Endothelial cell of umbilical vein (primary cell): ENCODE results near the gene GALNT3. TPM values are rescaled to one million over a fixed set of nuclear protein-coding genes. Genes with fewer than 3 reads are reported as not detected.

Source experiments
- BruUV-seq: library from RNA; stranded (reverse); fragments of 400-500 nt; replicated peaks from 2 replicates; lab custom pipeline; 2021; lab: Mats Ljungman, UMichigan
- CTCF ChIA-PET: fragments of 300-600, 350-600 bp; sonication (Branson Sonifier 250); formaldehyde crosslinking; loops from one replicate; lab custom pipeline; 2021; ENCODE audit warnings: antibody characterized with exemption, inconsistent platforms; lab: Charles Lee
- POLR2A ChIA-PET: fragments of 300-600, 350-600 bp; sonication (Branson Sonifier 250); formaldehyde crosslinking; loops from one replicate; lab custom pipeline; 2021; ENCODE audit warnings: antibody characterized with exemption, inconsistent platforms; lab: Charles Lee
- DNase-seq: peaks from one replicate; pipeline ENCODE4 v3.0.0-alpha.2; 2011; ENCODE audit warnings: low read depth, low spot score
- FAIRE-seq: peaks from 2 replicates; lab custom pipeline; 2011; peaks lifted over from hg19 to GRCh38; lab: Jason Lieb, UNC
- H2AFZ ChIP-seq: 2 replicates; pipeline ENCODE4 v1.6.0; 2012; ENCODE audit warnings: low read depth, low read length, control low read depth, inconsistent platforms
- H3K27ac ChIP-seq: 2 replicates; pipeline ENCODE4 v1.5.1; 2011; ENCODE audit warnings: low read depth, mild to moderate bottlenecking, control low read depth, low read length, moderate library complexity; ENCODE audit not compliant: insufficient read depth
- H3K27me3 ChIP-seq, 2 experiments: 2 replicates each; pipeline versions ENCODE4 v1.6.0 to v1.6.1; 2011; ENCODE audit warnings: low read length in 2 of 2, mixed read lengths in 1 of 2; ENCODE audit not compliant: control insufficient read depth in 2 of 2, insufficient read depth in 2 of 2
- H3K36me3 ChIP-seq, 2 experiments: 2 replicates in 1 of 2; 3 replicates in 1 of 2; pipeline ENCODE4 v1.5.1; 2011; ENCODE audit warnings: low read length in 2 of 2, mild to moderate bottlenecking in 1 of 2, moderate library complexity in 1 of 2; ENCODE audit not compliant: control insufficient read depth in 2 of 2, insufficient read depth in 2 of 2; ENCODE audit errors: extremely low read depth in 1 of 2
- H3K4me1 ChIP-seq: 3 replicates; pipeline ENCODE4 v1.5.1; 2011; ENCODE audit warnings: mild to moderate bottlenecking, low read length; ENCODE audit not compliant: control insufficient read depth, insufficient read depth; ENCODE audit errors: extremely low read depth
- H3K4me2 ChIP-seq: 2 replicates; pipeline ENCODE4 v1.6.1; 2011; ENCODE audit warnings: low read length, control low read depth, mixed read lengths; ENCODE audit not compliant: insufficient read depth
- H3K4me3 ChIP-seq, 3 experiments: fragments of 200-600 bp in 1 of 3; sonication (generic), shearing (Covaris generic) in 1 of 3; replicated peaks in 1 of 3; 2 replicates each; pipeline ENCODE4 v1.5.1; 2011 to 2016; ENCODE audit warnings: control low read depth in 3 of 3, low read length in 3 of 3, mild to moderate bottlenecking in 2 of 3, inconsistent platforms in 1 of 3, low read depth in 1 of 3, moderate library complexity in 1 of 3; ENCODE audit not compliant: insufficient read depth in 1 of 3
- H3K79me2 ChIP-seq: 2 replicates; pipeline ENCODE4 v1.6.0; 2012; ENCODE audit warnings: low read length, inconsistent platforms; ENCODE audit not compliant: control insufficient read depth, insufficient read depth
- H3K9ac ChIP-seq: replicated peaks from 2 replicates; pipeline ENCODE3; 2011; ENCODE audit warnings: low read length, control low read depth; ENCODE audit not compliant: insufficient read depth; ENCODE audit errors: extremely low read depth
- H3K9me1 ChIP-seq: replicated peaks from 3 replicates; pipeline ENCODE4 v1.6.0; 2011; ENCODE audit warnings: mild to moderate bottlenecking, low read length; ENCODE audit not compliant: control insufficient read depth, insufficient read depth; ENCODE audit errors: extremely low read depth
- H3K9me3 ChIP-seq: replicated peaks from 2 replicates; pipeline ENCODE4 v1.5.1; 2012; ENCODE audit warnings: low read length, inconsistent platforms; ENCODE audit not compliant: control insufficient read depth, insufficient read depth
- H4K20me1 ChIP-seq: replicated peaks from 2 replicates; pipeline ENCODE3; 2011; ENCODE audit warnings: mild to moderate bottlenecking, low read length; ENCODE audit not compliant: control insufficient read depth, insufficient read depth; ENCODE audit errors: extremely low read depth
- EZH2 ChIP-seq: IDR thresholded peaks from 2 replicates; pipeline ENCODE4 v1.6.1; 2012; ENCODE audit warnings: borderline replicate concordance, low read depth, mild to moderate bottlenecking, moderate library complexity, low read length, inconsistent platforms; ENCODE audit not compliant: severe bottlenecking
- FOS ChIP-seq: IDR thresholded peaks from 2 replicates; pipeline ENCODE4 v1.6.1; 2011; ENCODE audit warnings: mild to moderate bottlenecking, low read length, moderate library complexity, borderline replicate concordance; ENCODE audit not compliant: insufficient read depth
- GATA2 ChIP-seq: IDR thresholded peaks from 2 replicates; pipeline ENCODE4 v1.7.0; 2011; ENCODE audit warnings: low read depth, mild to moderate bottlenecking, moderate library complexity, mixed read lengths, low read length; ENCODE audit not compliant: insufficient read length, insufficient read depth
- JUN ChIP-seq: IDR thresholded peaks from 2 replicates; pipeline ENCODE4 v1.6.1; 2011; ENCODE audit warnings: borderline replicate concordance, low read depth; ENCODE audit not compliant: insufficient read length, insufficient read depth
- MYC ChIP-seq: IDR thresholded peaks from one replicate; pipeline ENCODE4 v1.6.1; 2011; ENCODE audit warnings: mild to moderate bottlenecking, low read depth, low read length
- POLR2A ChIP-seq: IDR thresholded peaks from 2 replicates; pipeline ENCODE4 v1.6.1; 2012; ENCODE audit warnings: low read depth, mild to moderate bottlenecking, control low read depth, low read length
- POLR2AphosphoS5 ChIP-seq: IDR thresholded peaks from 2 replicates; pipeline ENCODE4 v1.6.1; 2012; ENCODE audit warnings: low read depth, mild to moderate bottlenecking, control low read depth, low read length, moderate library complexity; ENCODE audit not compliant: insufficient read depth
- dilution Hi-C: fragments of 300-500 bp; cut with MboI; formaldehyde crosslinking; loops from one replicate; pipeline ENCODE4 v1.15.0; 2019; ENCODE audit warnings: low sequenced_read_pairs; ENCODE audit not compliant: extremely low pct_ligation_motif_present
- intact Hi-C: fragments of 100-400 bp; cut with micrococcal nuclease; formaldehyde crosslinking; loops from one replicate; pipeline ENCODE4 v1.10.0; 2022
- polyA plus RNA-seq, 4 experiments: library from polyadenylated mRNA; depleted of rRNA in 3 of 4; stranded (reverse) in 3 of 4; unstranded in 1 of 4; fragments of >200 nt; gene quantifications; 2 replicates each; pipeline versions ENCODE4 v1.2.1 to v1.2.3, GENCODE V29; 2011 to 2012; ENCODE audit warnings: missing spikeins in 1 of 4
- total RNA-seq: library from RNA; stranded (reverse); gene quantifications from 2 replicates; pipeline ENCODE4 v1.2.3, GENCODE V29; 2021
- TF ChIP-seq, protein P1 (sequence below): IDR thresholded peaks from 2 replicates; pipeline ENCODE4 v1.6.1; 2011; ENCODE audit not compliant: insufficient read depth, insufficient read length
- TF ChIP-seq, protein P2 (sequence below), 2 donors: IDR thresholded peaks; 1 replicate in 1 of 2; 2 replicates in 1 of 2; pipeline ENCODE4 v1.5.1; 2011; ENCODE audit warnings: low read length in 2 of 2, mild to moderate bottlenecking in 2 of 2, moderate library complexity in 2 of 2, control low read depth in 1 of 2, inconsistent platforms in 1 of 2, low read depth in 1 of 2; ENCODE audit not compliant: insufficient read depth in 1 of 2; ENCODE audit errors: extremely low read depth in 1 of 2

GALNT3 gene
- total and polyA plus RNA-seq, 2 donors (not counting 3 experiments of a cell fraction or from before 2014, with no cell fraction given), result 0.07 to 0.82 TPM

DNA sequence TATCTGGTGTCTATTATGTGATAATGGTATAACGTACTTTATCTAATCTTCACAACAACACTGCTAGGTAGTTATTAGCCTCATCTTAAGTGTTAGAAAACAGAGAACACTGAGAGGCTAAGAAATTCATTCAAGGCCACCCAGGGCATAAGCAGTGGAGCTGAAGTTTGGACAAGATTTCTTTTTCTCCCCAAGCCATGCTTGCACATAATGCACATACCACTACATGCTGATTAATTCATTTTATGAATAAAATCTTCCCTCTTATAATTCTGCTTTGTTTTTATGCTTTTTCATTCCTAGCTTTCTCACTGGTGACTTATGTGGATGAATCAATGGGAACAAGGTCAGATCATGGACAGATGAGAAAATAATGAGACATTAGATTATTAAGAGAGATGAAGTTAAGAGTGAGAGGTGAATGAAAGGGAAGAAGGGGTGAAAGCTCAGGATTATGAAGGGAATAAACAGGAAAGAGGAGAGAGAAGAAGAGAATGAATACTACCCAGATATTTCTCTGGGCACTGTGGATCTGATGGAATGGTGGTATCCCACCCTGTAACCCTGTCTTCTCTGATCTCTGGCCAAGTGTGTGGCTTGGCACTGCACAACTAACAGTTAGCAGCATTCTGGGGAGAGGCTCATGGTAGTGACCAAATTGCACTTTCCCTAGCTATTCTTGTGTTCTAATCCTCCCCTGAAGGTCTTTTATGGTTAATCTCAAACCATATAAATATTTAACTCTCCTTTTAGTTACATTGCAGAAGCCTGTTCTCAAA lies 17.7 kb upstream of the GALNT3 start:
- Histone ChIP-seq H3K9me3 (no peaks in the 10 kb centered on the region), H3K4me1 (no peaks in the 10 kb centered on the region), H3K4me2 (no peak overlapping the region), H3K9ac (no peak overlapping the region), H3K4me3 (no peak overlapping the region), H3K79me2 (no peaks in the 10 kb centered on the region), H3K27ac (no peak overlapping the region), H4K20me1 (no peaks in the 10 kb centered on the region), H2AFZ (no peak overlapping the region), H3K9me1 (no peaks in the 10 kb centered on the region), H3K27me3 (no peaks in the 10 kb centered on the region), H3K36me3 (no peaks in the 10 kb centered on the region)
- POLR2A ChIA-PET, result no interaction called here
- FAIRE-seq (no peak), DNase-seq (no peak)
- dilution Hi-C loops, result no loop called here
- CTCF ChIA-PET, result interaction anchor here (1.5 kb wide), 1 partner anchor 63 kb away, joined by 7 read pairs; no protein-coding TSS in a partner anchor
- TF ChIP-seq GATA2, result no peak
- no peak for TF ChIP-seq FOS
- TF ChIP-seq EZH2, result no peak
- TF ChIP-seq, protein P1, sequence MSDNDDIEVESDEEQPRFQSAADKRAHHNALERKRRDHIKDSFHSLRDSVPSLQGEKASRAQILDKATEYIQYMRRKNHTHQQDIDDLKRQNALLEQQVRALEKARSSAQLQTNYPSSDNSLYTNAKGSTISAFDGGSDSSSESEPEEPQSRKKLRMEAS, result no peak
- no peak for TF ChIP-seq POLR2A
- no peak for TF ChIP-seq POLR2AphosphoS5
- no peak for TF ChIP-seq JUN
- intact Hi-C loops, result no loop called here
- no TSS peak for BruUV-seq

DNA sequence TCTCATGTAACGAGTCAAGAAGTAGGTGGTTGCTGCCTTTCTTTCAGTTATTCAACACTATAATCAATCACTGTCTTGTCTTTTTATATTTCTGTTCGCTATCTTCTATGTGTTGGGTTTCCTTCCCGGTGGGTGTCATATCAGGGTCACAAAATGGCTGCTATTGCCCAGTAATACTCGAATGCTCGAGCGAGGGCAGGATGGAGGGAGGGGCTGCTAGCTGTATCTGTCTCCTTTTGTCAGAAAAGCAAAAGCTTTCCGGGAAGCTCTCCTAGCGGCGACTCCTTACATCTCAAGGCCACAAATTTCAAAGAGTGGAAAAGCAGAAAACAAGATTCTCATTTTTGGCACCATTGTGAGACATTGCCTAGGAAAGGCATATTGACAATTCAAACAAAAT lies 16.4 kb upstream of the GALNT3 start:
- ChIA-PET POLR2A (no interaction called here), CTCF (no interaction called here)
- no peaks in the 10 kb centered on the region for H3K4me1 ChIP-seq
- H3K27ac ChIP-seq, result no peak overlapping the region
- no peak overlapping the region for H2AFZ ChIP-seq
- FAIRE-seq (no peak), DNase-seq (no peak)
- no peaks in the 10 kb centered on the region for H3K27me3 ChIP-seq
- TF ChIP-seq POLR2A (no peak), GATA2 (no peak), JUN (no peak), MYC (no peak)
- TF ChIP-seq, protein P2, sequence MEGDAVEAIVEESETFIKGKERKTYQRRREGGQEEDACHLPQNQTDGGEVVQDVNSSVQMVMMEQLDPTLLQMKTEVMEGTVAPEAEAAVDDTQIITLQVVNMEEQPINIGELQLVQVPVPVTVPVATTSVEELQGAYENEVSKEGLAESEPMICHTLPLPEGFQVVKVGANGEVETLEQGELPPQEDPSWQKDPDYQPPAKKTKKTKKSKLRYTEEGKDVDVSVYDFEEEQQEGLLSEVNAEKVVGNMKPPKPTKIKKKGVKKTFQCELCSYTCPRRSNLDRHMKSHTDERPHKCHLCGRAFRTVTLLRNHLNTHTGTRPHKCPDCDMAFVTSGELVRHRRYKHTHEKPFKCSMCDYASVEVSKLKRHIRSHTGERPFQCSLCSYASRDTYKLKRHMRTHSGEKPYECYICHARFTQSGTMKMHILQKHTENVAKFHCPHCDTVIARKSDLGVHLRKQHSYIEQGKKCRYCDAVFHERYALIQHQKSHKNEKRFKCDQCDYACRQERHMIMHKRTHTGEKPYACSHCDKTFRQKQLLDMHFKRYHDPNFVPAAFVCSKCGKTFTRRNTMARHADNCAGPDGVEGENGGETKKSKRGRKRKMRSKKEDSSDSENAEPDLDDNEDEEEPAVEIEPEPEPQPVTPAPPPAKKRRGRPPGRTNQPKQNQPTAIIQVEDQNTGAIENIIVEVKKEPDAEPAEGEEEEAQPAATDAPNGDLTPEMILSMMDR (IDR thresholded peaks at IDR 0.05; ENCODE audit: extremely low read depth in 1 of 2, insufficient read depth in 1 of 2, low read depth in 1 of 2, low read length in 2 of 2), result no peak
- no TSS peak for BruUV-seq
- no peaks in the 10 kb centered on the region for H3K9me1 ChIP-seq
- intact Hi-C loops (no loop called here), dilution Hi-C loops (no loop called here)
- no peak overlapping the region for H3K4me3 ChIP-seq
- no peaks in the 10 kb centered on the region for H3K9me3 ChIP-seq
- no peak overlapping the region for H3K9ac ChIP-seq
- no peaks in the 10 kb centered on the region for H4K20me1 ChIP-seq
- no peak overlapping the region for H3K4me2 ChIP-seq
- H3K79me2 ChIP-seq, result no peaks in the 10 kb centered on the region
- H3K36me3 ChIP-seq, result no peaks in the 10 kb centered on the region
